NCI-H2107 (cell line): ENCODE measurements around the gene EHBP1.

Experiments used
- DNase-seq: peaks from one replicate; lab custom pipeline; 2025; lab: John Stamatoyannopoulos, UW

EHBP1 gene

DNA sequence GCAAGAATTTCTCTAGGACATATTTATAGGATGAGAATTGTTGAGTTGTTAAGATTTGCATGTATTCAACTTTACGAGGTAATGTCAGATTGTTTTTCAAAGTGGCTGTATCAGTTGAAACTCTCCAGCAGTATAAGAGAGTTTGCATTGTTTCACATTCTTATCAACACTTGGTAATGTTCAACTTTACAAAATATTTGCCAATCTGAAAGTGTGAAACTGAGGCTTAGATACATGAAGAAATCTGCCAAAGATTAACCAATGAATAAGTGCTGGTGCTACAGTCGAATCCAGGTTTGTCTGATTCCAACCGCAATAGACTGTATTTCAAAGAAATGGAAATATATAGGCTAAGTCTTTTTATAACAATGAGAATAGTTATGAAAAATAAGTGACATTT, 117.0 kb downstream of the EHBP1 start:
- no peak for DNase-seq

DNA sequence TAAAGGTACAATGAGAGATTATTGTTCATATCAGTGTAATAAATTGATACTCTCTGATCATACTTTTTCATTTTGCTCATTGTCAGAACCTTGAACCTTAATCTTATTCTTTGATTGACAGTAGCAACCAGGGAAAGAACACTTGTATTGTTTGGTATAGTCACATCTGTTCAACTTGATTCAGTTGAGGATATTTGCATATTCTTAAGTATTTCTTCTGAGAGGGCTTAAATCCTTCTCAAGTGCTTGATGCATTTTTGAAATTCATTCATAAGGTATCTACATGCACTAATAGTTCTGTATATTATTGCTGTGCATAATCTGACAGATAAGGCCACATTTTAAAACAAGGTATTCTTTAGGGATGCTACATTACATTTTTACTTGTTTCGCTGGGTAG, 118.9 kb downstream of the EHBP1 start:
- DNase-seq, result no peak

DNA sequence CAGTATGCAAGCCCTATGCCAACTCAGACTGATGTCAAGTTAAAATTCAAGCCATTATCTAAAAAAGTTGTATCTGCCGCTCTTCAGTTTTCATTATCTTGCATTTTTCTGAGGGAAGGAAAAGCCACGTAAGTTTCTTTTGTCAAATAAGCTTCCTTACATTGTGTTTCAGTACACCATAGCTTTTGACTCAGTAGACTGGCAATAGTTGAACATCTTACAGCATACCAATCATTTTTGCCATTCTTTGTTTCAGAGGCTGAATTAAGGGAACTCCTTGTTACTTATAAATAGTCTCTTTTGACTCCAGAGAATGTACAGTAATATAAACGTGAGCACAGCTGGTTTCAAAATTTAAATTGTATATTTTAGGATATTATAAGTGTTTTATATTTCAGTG, 120.6 kb downstream of the EHBP1 start:
- DNase-seq, result no peak

DNA sequence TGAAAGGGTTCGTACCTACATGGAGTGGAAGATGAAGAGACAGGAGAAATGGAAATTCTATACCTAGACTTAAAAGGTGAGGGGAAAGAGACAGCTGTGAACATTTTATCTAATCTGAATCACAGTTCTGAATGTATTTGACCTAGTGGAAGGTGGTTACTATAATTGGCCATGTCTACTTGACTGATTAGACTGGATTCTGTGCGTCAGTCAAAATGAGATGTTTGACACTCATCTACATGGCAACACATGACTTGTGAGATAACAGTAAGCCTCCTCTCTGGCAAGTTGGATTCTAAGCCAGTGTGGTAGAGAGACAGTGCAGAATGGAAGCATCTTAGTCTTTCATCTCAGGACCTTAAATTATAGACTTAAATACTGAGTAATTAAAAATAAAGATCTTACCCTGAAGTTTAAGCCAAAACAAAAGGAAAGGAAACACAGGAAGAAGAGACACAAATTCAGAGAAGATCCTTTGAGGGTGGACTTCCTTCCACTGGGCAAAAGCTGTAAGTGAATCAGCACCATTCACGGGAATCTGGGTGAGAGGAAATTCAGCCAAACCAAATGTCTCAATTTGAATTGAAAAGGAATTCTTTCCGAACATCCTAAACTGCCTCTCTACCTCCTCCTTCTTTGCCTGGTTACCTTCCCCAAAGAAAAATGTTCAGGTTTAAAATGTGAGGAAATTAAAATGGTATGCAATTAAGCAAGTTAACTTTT, 121.6 kb downstream of the EHBP1 start:
- no peak for DNase-seq

DNA sequence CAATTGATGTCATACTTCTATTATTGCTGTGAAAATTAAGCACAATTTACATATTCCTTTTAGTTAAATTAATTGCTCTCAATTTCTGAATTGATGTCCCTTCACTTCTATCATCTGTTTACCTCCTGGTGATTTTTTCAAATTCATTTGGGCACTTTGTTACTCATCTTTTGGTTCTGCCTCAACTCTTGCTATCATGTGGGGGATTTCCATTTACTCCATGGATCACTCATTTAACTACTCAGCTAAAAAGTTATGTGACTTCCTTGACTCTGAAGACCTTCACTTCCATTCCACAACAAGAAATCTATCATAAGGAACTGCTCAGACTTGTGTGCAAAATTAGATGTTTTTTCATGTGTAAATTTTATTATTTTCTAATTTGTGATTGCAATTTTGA, 126.2 kb downstream of the EHBP1 start:
- no peak for DNase-seq

DNA sequence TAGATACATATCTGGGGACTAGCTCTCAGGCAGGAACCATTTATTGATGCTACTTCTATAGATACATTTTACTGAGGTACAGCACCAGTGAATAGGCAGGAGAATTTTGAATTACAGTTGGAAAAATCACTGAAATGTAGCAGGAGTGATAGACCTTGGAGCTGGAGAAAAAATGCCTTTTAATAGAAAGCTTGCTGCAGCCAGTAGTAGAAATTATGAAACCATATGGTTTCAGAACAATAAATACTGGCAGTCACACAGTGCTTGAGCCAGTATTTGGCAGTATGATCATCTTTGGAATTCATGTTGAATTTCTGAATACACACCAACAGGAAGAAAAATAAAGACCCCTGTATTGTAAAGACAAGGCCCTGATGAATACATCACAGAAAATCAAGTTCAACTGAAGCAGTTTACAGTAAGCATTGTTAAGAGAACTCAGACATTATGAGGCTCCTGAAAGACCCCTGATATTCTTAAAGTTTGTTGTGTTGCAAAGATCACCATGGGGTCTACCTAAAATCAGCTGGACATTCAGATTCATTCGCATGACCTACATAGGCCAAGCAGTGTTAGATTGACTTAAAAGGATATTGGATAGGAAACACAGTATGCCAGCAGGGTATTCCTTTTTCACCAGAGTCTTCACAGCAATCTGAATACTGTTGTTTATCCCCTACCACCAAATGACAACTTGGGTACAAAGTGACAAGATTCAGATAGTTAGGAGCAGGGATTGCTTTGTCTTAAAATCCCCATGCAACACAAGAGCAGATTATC, 139.0 kb downstream of the EHBP1 start:
- no peak for DNase-seq

DNA sequence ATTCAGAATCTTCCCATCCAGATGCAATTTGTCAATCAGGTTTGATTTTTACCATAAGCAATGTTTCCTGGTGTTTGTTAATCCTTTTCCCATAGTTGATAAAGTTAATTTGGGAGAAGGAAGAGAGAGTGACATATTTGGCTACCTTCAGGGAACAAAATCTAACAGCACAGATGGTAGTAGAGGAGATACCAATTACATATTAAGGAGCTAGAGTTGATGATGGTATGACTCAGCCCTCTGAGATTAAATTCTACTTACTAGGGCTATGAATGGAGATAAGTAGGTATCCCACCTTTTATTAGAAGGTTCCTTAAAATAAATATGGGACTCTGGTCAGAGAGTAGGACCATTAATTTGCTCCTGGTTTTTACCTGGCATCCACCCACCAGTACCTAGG, 139.7 kb downstream of the EHBP1 start:
- DNase-seq, result no peak

DNA sequence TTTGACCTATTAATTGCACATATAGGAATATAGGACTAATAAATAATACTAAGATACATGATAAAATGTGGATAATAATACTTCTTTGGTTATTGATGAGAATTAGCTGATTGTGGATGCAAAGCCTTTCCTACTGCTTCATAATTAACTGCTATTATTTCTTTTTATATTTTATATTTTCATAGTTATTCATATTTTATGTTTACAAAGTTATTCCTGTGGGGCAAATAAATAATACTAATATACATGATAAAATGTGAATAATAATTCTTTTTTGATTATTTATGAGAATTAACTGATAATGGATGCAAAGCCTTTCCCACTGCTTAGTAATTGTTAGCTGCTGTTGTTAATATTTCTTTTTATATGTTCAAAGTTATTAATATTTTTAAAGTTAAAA, 146.7 kb downstream of the EHBP1 start:
- no peak for DNase-seq

DNA sequence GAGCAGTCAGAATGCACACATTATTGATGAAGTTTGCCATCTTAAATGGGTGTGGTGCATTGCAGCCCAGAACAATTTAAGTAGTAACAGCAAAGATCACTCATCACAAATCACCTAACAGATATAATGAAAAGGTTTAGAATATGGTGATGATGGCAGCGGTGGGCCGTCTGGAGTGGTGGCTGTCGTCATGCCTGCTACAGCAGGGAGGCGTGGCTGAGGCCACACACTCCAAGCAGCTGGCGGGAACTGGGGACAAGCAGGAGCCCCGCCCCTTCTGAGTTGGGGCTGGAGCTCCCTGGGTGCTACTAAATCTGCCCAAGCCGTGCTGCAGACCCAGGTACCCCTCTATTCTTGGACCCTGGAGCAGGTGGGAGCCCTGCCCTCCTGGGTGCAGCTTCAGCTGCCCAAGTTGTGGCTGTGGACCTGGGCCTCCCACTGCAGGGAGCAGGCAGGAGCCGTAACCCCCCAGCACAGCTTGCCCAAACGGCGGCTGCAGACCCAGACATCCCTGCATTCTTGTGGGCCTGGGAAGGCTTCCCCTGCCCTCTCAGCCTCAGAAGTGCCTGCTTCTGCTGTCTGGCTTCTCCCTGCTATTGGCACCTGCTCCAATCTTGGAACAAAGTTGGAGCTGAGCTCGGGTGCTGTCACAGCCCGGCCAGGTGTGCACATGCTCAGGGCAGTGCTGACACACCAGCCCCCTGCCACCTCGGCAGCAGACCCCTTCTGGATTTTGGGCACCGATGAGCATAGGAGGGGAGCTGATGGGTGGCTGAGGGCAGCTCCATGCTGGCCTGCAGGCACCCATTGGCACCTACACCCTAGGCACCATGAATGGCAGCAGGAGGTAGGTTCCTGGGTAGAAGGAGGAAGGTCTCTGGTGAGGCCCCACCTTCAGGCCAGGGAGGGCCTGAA, 149.3 kb downstream of the EHBP1 start:
- DNase-seq, result no peak

DNA sequence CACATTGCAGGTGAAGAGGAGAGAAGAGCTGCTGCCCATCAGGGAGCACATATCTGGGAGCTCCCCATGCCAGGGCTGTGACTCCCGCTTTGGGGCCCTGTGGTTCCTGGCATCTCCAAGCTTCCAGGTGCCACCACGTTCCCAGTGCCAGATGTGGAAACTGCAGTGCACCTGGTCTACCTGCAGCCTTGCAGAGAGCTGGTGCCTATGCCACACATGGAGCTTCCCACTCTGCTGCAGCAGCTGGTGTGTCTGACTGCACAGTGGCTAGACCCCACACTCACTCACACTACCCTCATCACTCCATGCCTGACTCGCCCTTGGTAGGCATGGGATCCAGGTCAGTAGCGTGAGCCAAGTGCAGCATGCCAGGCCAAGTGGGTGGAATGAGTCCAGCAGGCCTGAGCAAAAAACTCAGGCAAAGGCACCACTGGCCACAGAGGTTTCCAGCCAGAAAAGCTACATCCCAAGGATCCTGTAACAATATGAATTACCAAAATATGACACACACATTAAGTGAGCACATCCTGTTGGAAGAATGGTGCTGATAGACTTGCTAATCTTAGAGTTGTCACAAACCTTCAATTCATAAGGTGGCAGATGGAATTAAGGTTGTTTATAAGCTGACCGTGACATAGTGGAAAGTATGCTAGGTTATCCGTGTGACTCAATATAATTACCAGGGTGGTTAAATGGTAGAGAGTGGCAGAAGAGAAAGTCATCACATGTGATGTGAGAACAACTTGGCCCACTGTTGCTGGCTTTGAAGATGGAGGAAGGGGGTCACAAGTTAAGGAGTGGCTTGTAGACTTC, 150.9 kb downstream of the EHBP1 start:
- DNase-seq, result no peak

DNA sequence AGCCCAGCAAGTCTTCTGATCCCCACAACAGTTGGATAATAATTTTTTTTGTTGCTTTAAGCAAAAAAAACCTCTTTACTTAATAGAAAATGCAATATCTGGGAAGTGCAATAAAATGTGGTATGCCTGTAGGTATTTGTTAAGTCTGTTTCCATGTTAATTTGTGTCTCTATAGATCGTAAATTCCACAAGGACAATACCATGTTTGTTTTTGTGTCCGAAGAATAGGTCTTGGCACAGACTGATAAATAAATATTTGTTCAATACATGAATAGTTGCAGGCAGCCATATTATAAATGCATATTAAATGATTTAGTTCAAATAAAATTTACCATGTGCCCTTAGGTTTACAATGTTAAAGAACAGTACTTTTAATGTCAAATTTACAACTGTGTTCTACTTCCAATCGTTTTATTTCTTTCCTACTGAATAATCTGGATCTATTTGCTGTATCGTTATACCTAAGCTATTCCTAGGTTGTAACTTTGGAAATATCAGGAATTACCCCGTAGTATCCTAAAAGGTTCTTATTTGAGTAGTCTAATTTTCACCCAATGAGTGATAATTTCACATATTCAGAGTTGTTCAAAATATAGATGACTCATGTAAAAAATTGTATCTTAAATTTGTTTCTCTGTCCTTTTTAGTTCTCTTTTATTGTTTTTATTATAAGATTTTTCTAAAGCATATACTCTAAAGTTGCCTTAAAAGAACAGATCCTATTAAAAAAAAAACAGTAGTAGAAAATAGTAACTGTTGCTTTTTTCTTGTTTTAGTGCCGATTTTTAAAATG, 151.8 kb downstream of the EHBP1 start:
- DNase-seq, result no peak

DNA sequence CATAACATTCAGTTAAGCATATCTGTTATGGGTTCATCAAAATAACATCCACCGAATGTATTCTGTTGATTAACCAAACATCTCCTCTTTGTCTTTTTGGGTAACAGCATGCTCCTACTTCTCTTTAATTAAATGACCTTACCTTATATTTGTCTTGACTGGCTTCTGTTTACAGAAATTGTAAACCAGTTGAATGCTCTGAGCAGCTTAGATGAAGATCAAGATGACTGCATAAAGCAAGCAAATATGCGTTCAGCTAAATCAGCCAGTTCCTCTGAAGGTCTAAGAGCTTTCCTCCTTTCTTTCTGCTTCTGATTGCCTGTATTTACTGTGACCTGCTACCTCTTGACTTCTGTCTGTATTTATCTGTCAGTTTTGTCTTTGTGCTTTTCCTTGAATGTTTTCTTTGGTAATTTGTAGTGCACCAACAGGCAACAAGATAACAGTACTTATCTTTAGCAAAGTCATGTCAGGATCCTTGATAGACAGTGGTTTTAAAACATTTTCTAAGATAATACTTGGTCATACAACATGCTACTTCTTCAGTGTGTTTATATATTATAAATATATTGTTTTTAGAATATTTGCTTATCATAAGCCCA, 152.8 kb downstream of the EHBP1 start:
- DNase-seq, result no peak

DNA sequence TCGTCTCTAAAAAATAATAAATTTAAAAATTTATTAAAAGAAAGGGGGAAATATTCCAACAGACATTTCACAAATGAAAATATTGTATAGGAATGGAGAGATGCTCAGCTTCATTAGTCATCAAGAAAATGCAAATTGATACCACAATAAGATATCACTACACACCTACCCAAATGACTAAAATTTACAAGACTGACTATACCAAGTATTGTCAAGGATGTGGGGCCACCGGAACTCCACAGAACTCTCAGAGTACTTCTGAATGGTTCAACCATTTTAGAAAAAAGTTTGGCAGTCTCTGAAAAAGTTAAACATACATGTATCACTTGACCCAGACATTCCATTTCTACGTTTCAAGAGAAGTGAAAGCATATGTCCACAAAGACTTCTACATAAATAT, 163.4 kb downstream of the EHBP1 start:
- DNase-seq, result no peak

DNA sequence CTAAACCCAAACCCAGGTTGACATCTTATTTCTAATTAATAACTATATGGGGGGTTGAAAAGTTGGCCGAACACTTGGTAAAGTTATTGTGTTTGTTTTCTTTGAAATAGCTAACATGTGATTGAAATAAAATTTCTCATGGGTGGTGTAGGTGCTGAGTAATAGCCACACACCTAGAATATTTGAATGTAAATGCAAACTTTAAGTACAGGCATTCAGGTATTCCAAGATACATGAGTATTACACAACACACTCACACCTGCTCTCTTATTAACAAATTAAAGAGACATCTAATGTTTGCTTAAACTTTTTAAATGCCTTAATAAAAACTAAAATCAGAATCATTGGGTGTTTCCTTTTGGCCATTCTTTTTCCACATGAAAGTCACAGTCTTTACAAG, 165.5 kb downstream of the EHBP1 start:
- no peak for DNase-seq

DNA sequence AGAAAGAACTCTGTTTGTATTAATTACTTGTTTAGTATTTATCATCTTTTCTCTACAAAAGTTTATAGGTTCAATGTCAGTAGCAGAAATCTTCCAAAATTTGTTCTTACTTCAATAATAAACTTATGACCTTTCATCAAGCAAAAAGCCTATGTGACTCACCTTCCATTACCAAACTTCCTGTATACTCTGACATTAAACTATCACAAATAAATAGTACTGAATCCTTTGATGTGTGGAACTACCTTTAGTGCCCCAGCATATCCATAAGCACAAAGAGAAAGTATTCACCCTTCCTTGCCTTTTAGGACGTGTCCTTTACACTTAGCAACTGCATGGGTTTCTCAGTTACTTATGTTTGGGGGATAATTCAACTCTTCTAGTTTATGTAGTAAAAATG, 166.0 kb downstream of the EHBP1 start:
- no peak for DNase-seq

DNA sequence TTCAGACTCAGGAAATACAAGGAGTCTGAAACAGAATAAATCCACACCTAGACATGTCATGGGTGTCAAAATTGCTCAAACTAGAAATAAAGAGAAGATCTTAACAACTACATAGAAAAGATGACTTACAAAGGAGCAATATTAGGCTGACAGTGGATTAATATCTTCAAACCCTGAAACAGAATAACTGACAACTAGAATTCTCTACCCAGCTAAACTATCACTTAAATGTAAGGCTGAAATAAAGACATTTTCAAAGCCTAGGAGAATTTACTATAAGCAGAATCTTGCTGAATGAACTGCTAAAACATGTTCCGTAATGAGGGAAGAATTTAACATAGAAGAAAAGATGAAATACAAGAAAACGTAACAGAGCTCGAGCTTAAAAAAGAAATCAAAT, 168.1 kb downstream of the EHBP1 start:
- DNase-seq, result no peak

DNA sequence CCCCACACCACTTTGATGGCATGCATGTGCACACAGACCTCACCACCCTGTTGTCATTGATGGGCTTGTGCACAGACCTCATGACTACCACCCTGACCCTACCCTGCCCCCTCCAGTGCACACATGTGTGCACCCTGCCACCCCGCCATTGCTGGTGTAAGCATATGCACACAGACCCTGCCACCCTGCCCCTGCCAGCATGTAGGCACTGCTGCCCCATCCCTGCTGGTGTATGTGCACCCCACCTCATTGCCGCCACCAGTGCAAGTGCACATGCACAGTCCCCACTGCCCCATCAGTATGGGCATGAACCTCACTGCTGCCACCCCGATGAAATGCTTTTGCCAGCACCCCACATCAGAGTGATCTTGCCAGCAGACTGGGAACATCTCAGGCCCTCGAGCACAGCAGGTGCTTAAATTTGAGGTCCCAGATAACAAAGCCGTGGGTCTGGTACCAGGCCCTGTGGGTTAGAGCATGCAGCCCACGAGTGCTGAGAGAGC, 169.4 kb downstream of the EHBP1 start:
- no peak for DNase-seq

DNA sequence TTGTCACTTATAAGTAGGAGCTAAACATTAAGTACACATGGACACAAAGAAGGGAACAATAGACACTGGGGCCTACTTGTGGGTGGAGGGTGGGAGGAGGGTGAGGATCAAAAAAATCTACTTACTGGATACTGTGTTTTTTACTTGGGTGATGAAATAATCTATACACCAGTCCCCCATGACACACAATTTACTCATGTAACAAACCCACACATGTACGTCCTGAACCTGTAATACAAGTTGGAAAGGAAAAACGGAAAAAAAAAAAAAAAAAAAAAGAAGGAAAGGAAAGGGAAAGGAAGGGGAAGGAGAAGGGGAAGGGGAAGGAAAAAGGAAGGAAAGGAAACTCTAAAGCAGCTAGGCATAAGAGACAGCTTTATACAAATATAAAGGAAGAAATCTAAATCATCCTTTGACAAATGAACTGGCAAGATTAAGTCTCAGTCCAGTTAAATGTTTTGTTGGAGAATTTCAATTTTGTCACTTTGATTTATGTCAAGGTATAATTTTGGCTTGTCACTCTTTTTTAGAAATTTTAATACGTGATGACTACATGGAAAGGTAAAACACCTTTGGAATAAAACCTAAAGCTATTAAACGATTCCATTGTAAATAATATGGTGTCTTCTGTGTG, 175.8 kb downstream of the EHBP1 start:
- no peak for DNase-seq

DNA sequence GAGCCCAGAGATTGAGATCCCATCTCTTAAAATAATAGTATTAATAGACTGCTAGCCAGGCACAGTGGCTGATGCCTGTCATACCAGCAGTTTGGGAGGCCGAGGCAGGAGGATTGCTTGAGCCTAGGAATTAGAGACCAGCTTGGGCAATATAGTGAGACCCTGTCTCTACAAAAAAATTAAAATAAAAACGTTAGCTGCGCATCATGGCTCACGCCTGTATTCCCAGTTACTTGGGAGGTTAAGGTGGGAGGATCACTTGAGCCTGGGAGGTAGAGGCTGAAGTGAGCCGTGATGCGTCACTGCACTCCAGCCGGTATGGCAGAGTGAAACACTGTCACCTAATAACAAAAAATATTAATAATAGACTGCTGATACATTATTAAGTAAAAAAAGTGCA, 178.1 kb downstream of the EHBP1 start:
- DNase-seq, result no peak

DNA sequence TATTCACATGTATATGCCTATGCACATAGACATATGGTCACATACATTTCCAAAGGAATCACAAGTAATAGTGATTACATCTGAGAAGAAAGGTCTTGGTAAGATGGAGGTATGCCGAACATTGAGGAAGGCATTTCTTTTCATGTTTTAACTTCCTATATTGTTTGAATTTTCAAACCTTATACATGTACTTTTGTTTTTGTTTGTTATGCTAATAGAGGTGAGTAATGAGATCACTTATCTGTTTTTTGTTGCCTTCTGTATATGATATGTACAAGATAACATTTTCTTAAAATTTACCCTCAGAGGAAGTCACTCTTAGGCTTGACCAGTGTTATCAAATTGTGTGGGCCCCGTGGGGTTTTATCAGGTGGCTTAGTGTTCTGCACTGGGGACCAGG, 178.6 kb downstream of the EHBP1 start:
- no peak for DNase-seq
